Measurements from ENCODE around the gene CCDC92B.

Gene CCDC92B

GRCh38 chr17:2777242-2777867 is 27.9 kb upstream of the CCDC92B start:
- no peak for DNase-seq

DNA sequence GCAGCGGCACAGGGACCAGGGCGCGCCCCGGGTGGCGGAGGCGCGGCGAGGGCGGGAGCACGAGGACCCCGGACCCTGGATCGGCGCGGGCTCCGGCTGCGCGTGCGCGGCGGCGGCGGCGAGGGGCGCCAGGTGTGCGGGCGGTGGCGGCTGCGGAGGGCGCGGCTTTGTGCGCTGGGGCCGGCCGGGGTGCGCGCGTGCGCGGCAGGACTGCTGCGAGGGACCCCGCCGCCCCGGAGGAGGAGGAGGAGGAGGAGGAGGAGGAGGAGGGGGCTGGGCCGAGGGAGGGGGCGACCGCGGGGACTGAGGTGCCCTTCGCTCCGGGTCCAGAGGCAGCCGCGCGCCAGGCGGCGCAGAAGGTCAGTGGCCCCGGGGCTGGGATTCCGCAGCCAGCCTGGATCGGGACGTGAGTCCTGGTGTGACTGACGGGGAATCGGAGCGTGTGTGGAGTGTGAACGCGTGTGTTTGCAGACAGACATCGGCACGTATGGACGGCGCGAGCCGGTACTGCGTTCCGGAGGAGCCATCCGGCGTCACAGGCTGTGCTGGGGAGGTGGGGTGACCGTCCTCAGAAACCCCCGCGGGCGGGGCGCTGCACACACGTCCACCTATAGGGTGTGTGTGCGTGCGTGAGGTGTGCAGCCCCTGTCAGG is 27.3 kb upstream of the CCDC92B start:
- DNase-seq = peak; percentile 12

- DNase-seq = no peak
Observed at GRCh38 chr17:2775206-2775605, 25.8 kb upstream of the CCDC92B start.

- no peak for DNase-seq
Observed at GRCh38 chr17:2770129-2770528, 20.7 kb upstream of the CCDC92B start.

DNA sequence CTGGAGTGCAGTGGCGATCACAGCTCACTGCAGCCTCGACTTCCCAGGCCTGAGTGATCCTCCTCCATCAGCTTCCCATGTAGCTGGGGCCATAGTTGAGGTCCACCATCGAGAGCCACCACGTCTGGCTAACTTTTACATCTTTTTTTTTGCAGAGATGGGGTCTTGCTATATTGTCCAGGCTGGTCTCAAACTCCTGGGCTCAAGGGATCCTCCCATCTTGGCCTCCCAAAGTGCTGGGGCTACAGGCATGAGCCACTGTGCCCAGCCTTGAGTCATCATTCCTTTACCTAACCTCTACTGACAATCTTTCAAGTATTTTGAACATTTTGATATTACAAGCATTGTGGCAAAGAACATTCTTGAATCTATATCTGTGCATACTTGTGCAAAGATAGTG is 9.4 kb upstream of the CCDC92B start:
- DNase-seq = no peak

DNA sequence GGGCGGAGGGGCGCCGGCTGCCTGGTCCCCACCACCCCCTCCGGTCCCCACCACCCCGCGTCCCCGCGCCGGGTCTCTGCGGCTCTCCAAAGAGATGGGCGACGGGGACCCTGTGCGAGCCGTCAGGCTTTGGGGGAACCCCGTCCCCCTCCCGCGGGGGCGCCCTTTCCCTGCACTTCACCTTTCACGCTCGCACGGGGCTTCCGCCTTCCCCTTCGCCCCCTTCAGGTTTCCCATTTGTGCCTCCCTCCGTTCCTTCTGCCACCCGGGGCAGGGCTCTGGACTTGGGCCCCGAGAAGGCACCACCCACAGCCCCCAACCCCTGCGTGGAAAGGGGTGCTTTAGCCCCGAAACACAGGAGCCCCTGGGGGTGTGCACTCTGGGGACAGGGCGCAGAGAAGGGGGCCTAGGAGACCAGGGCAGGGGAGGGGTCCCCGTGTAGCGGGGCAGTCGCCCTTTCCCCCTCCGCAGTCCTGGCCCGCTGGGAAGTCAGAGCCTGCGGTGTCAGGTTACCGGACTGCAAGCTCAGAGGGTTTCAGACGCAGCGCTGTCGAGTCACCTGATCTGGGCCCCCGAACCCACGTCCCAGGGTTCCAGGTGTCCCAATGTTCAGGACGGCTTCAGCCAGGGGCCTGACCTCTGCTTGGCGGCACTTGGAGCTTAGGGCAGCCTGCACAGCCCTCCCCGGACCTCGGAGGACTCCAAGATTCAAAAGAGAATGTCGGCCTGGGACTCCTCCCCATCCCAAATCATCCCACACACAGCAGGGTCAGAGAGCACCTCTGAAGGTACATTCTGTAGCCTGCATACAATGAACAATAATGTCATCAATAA is 6.7 kb upstream of the CCDC92B start:
- DNase-seq = no peak

GRCh38 chr17:2751491-2751890 is 2.0 kb upstream of the CCDC92B start:
- no peak for DNase-seq

DNA sequence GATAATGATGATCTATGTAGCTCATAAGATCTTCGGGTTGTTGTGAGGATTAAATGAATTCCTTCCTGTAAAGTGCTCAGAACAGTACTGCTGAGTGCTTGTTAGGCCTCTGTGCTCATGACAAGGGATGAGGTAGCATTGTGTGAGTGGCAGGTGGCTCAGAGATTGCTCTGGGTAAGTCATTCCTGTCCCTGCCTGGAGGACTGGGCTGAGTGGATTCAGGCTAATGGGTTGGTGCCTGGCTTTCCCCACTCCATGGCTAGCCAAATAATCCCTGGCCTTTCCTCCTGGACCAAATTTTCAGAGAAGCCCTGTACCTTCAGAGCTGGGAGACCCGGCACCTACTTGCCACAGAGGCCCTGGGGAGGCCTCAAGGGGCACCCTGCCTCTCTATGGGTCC is 1.3 kb upstream of the CCDC92B start:
- DNase-seq = no peak

DNA sequence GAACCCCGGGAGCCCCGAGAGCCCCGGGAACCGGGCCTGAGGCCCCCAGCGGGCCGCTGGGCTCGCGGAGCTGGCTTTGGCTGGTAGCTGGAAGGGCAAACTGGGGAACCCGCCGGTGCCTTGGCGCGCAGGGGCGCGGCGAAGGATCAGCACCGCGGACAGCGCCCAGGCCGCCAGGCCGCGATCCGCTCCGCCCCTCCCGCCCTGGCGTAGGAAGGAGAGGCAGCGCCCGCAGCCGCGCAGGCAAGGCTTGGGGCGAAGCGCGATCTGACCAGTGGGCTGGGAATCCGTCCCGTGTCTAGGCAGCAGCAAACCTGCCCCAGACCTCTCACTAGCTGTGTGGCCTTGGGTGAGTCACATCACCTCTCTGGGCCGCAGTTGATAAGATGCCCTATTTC is 331 bp upstream of the CCDC92B start:
- DNase-seq = peak; percentile 61

DNA sequence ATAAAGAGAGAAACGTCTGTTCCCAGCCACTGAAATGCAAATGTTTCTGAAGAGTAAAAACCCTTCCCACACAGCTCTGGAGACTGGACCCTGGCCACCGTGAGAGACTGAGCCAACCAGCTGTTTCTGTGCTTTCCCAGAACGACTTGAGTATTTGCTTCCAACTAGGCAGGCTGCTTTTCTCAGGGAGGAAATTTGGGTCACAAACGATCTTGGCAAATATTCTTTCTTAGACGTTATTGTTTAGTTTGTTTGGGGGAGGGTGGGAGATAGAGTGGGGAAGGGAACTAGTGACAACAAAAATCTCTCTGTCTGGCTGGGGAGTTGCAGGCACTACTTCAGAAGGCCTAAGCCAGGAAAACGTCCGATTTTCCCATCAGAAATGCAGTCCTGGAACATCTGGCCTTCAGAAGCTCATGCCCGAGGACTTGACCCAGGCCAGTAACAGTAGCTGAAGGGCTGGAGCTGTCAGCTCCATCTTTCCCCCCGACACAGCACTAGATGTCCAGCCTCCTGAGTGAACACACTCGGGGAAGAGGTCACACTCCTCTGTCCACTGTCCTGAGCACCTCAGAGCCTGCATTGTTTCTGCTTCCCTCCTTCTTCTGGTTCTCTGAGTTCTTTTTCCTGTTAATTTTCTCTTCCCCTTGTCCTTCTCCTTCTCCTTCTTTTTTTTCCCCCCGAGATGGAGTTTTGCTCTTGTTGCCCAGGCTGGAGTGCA is 4.0 kb downstream of the CCDC92B start:
- no peak for DNase-seq

DNA sequence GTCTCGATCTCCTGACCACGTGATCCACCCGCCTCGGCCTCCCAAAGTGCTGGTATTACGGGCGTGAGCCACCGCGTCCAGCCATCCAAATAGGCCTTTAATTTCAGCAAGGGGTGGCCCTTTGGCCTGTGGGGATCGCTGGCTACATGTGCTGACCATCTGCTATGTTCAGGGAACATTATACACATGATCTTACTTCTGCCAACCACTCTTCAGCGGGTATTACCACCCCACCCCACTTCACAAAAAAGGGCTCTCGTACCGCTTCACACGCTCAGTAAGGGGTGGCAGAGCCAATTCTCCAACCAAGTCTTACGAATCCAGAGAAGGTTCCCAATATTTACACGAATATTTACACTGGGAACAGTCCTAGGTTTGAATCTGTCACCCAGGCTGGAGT is 11.8 kb downstream of the CCDC92B start:
- DNase-seq = no peak

- no peak for DNase-seq
Observed at GRCh38 chr17:2736956-2737355, 12.5 kb downstream of the CCDC92B start.

GRCh38 chr17:2735896-2736295 is 13.6 kb downstream of the CCDC92B start:
- no peak for DNase-seq

DNA sequence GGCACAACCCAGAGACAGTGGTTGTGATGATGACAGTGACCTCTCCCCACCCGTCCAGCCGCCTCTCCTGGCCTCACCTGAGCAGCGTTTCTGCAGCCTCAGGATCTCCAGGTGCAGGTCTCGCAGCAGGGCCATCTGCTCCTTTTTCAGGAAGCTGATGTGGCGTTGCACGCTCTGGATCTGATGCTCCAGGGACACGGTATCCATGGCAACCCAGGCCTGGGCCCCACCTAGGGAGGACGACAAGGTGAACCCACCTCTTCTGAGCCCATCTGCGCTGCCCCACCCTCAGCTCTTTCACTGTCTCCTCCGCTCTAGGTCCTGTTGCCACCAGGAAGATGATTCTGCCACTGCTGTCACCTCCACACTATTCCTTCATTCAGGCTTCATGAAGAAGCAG is 14.5 kb downstream of the CCDC92B start:
- DNase-seq = no peak

DNA sequence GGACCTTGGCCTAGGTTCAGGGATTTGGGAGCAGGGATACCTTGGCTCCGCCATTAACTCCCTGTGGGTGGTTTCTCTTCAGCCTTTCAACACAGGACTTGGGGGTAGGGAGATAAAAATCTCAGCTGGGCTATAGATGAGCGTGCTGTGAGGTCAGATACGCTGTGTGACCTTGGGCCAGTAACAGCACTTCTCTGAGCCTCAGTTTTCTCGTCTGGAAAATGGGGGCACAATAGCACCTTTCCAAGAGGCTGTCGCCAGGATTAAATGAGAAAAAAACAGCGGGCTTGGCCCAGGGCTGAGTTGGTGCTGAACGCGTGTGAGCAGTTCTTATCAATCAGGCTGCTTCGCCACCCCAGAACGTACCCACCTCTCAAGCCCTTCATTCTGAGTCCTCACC is 17.6 kb downstream of the CCDC92B start:
- DNase-seq = no peak

- DNase-seq = no peak
Observed at GRCh38 chr17:2730764-2731353, 18.6 kb downstream of the CCDC92B start.

- DNase-seq = peak; percentile 12
Observed at GRCh38 chr17:2724784-2725164, 24.7 kb downstream of the CCDC92B start.

DNA sequence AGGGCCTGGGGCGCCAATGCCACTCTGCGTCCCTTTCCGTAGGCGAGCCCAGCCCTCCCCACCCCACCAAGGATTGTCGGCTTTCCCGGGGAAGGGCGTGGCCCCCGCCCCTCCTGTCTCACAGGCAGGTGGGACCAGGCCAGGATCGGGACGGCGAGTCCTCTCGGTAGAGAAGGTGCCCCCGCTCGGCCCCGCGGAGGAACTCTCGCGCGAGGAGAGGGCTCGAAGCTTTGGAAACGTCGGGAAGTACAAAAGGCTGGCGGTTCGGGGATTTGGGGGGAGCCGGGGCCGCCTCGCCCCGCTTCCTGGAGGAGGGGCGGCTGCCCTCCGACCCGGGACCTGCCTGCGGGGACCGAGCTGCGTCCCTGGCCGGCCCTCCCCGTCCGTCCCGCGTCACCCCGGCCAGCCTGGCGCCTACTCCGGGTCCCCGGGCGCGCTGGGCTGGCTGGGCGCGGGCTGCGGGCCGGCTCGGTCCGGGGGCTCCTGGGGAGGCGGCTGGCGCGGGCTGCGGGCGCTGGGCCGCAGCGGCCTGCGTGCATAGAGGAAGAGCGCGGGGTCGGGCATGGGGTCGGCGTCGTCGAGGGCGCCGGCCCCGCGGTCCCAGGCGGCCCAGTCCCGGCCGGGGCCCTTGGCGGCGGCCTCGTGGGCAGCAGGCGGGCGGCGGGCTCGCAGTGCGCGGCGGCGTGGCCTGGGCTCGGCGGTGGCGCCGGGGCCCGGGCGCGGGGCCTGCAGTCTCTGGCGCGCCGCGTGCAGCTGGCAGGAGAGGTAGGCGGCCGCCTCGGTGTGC is 25.3 kb downstream of the CCDC92B start:
- DNase-seq = no peak

DNA sequence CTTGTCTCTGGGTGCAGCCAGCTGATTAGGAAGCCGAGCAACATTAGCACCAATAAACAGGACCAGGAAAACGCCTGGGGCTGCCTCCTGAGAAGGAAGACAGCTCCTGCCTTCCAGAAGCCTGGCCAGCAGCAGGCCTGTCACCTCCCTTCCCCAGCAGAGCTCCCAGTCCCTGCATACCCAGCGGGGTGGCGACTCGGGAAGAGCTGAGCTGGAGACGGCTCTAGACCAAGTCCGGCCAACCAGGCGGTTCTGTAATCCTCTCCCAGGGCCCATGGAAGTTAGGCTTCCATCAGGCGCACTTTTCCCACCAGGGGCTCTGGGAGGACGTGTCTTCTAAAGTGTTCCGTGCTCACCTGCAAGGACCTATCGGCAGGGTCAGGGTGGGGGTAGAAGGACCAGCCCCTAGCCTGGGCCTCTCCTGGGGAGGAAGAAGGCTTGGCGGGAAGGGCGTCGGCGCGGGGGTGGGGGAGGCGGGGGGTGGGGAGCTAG is 25.9 kb downstream of the CCDC92B start:
- DNase-seq = no peak

- DNase-seq = no peak
Observed at GRCh38 chr17:2722611-2723010, 26.8 kb downstream of the CCDC92B start.

- DNase-seq = no peak
Observed at GRCh38 chr17:2721603-2722002, 27.8 kb downstream of the CCDC92B start.

GRCh38 chr17:2719861-2720260 is 29.6 kb downstream of the CCDC92B start:
- DNase-seq = no peak
